GM18858 (cell line): ENCODE results near the gene DTX2.
"Not testable (repeated sequence)": the region's sequence is repeated elsewhere in the genome, so short reads cannot be mapped to it uniquely, and the experiment has no call there.

Experiments used
- ATAC-seq: cut with Tn5 transposase; IDR thresholded peaks from one replicate; pipeline ENCODE4 v1.9.1; 2021; ENCODE audit not compliant: unreplicated experiment

Gene DTX2

GRCh38 chr7:76442664-76443446 lies 18.7 kb upstream of the DTX2 start:
- not testable (repeated sequence) for ATAC-seq

- not testable (repeated sequence) for ATAC-seq
These were observed 17.7 kb upstream of the DTX2 start for GRCh38 chr7:76443846-76444245.

DNA sequence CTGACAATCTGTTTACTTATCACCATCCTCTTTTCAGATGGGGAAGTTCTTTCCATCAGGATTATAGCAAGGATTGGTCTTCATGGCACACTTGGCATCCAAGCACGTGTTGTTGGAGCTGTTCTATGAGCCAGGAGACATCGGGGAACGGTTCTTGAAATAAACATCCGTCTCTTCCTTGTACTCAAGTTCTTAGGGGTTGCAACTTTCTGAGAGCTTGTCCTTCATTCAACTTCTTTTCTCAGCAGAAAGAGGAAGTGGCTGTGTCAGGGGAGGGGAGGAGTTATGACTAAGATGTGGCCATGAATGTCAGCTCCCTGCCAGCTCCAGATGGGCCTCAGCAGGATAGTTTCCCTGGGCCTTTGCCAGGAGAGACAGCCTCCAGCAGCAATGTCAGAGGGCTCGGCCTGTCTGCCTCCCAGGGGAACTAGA lies 15.9 kb upstream of the DTX2 start:
- peak; percentile 87 for ATAC-seq

- ATAC-seq = not testable (repeated sequence)
These were observed 4.5 kb upstream of the DTX2 start for GRCh38 chr7:76457017-76457416.

DNA sequence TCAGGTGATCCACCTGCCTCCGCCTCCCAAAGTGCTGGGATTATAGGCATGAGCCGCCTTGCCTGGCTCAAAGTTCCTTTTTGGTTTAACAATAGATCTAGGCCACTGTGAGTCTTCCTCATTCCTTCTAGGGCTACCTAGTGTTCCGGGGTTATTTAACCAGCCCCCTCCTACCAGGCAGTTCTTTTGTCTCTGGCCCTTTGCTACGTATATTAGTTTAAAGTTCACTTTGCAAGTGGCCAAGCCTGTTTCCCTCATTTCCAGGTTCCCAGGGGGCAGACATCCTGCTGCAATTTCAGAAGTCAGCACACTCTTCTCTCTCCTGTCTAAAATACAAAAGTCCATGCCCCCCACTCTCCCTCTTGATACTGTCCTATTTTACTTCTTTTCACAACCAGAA lies 3.0 kb upstream of the DTX2 start:
- not testable (repeated sequence) for ATAC-seq

DNA sequence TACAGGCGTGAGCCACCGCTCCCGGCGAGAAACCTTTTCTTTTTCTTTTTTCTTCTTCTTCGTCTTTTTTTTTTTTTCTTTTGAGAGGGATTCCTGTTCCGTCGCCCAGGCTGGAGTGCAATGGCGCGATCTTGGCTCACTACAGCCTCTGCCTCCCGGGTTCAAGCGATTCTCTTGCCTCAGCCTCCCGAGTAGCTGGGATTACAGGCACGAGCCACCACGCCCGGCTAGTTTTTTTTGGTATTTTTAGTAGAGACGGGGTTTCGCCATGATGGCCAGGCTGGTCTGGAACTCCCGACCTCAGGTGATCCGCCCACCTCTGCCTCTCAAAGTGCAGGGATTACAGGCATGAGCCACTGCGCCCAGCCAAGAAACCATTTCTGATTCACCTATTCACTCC lies 742 bp upstream of the DTX2 start:
- ATAC-seq = not testable (repeated sequence)

DNA sequence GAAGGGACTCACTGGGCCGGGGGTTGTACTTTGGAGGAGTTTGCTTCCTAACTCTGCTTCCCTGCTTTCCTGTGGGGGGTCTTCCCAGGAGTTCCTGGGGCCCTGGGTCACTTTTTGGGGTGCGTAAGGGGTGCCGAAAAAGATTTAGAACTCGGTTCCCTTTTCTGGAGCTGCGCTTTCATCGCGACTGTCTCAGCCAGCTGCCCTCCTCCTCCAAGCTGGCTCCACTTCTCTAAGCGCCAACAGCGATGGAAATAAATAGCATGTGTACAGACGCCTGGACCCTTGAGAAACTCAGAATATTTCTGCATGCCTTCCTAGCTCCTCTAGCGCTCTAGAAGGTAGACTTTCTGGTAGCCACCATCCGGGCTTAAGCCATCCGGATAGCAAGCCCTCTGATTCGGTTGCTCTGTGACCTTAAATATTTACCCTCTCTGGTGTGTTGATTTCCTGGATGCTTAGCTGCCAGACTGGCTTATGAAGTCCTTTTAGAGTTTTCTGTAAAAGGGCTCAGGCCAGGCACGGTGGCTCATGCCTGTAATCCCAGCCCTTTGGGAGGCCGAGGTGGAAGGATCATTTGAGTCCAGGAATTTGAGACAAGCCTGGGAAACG lies 868 bp downstream of the DTX2 start:
- ATAC-seq = not testable (repeated sequence)

DNA sequence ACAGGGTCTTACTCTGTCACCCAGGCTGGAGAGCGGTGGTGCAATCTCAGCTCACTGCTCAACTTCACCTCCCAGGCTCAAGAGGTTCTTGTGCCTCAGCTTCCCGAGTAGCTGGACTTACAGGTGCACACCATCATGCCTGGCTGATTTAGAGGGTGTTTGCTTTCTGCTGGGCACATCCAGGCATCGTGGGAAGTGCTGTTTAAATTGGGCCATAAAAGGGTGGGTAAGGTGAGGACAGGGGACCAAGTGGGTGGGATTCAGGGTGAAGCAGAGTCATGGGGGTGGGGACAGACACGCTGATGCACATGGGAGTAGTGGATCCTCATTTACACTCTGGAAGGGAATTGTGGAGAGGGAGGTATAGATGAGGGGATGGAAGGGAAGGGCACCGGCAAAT lies 3.5 kb downstream of the DTX2 start:
- ATAC-seq = not testable (repeated sequence)

DNA sequence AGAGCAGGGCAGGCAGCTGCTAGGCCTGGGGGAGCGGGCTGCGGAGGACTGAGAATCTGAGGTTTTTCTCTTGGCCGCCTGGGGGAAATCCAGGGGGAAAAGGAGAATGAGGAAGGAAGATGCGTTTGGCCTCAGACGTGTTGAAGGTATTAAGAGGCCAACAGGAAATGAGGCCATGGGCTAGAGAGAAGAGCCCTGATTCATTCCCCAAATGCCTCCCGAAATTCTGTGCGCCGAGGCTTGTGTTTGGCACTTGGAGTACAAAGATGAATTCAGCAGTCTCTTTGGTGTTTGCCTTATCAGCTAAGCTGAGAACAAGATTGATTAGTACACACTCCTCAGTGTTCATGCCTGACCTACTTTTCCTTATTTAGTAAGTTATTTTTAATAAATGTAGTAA lies 4.4 kb downstream of the DTX2 start:
- ATAC-seq = not testable (repeated sequence)

DNA sequence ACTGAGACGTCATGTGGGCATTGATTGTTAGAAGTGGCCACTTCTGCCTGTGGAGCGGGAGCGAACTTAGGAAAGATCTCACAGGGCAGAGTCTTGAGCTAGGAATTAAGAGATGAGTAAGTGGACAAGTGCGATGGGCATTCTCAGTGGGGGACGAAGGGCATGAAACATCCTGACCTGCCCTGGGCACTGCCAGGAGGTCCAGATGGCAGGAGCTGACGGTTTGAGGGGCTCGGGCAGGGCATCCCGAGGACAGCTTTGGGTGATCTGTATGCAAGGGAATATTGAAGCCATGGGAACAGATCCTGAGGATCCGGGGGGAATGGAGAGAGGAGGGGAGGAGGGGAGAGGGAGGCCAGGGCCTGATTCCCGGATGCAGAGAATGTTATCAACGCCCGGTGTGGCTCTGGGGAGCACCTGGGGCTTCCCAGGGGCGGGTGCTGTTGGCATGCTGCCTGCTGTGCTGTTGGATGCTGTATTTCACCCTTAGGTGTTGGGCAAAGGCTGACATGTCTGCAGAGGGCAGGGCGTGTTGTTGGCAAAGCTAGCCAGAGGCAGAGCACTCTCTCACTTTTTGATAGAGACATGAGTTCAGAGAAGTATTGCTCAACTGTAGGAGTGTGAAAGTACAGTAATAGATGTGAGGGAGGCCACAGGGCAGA lies 6.4 kb downstream of the DTX2 start:
- not testable (repeated sequence) for ATAC-seq

GRCh38 chr7:76471556-76472221 lies 10.2 kb downstream of the DTX2 start:
- ATAC-seq = not testable (repeated sequence)

GRCh38 chr7:76473097-76473496 lies 11.6 kb downstream of the DTX2 start:
- ATAC-seq = not testable (repeated sequence)

DNA sequence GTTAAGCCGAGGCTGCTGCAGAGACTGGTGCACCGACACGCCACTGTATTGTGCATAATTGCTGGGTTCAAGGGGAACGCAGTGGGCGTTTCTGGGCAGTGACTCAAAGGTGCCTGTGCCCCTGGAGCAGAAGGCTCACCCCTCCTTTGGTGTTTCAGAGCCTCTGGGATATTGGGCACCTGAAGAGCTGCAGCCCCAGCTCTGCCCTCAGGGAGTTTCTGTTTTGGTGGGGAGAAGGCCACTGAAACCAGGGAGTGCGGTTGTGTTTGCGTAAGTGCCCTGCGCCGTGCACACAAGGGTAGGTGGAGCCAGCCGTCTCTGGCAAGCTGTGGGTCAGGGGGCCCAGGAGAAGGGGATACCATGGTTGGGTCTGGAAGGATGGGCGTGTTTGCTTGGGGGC lies 14.8 kb downstream of the DTX2 start:
- ATAC-seq = not testable (repeated sequence)

- not testable (repeated sequence) for ATAC-seq
These were observed 15.4 kb downstream of the DTX2 start for GRCh38 chr7:76476742-76477474.

DNA sequence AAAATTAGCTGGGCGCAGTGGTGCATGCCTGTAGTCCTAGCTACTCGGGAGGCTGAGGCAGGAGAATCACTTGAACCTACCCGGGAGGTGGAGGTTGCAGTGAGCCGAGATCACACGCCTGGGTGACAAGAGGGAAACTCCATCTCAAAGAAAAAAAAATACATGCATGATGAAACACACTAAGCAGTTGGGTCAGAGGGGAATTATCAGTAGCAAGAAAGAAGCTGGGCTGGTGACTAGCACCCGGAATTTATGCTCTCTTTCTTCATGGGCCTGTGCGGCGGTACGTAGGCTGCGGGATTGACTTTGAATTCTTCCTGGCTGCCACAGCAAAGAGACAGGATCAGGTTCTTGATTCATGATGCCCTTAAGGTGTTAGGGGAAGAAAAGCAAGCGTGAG lies 18.1 kb downstream of the DTX2 start:
- not testable (repeated sequence) for ATAC-seq

DNA sequence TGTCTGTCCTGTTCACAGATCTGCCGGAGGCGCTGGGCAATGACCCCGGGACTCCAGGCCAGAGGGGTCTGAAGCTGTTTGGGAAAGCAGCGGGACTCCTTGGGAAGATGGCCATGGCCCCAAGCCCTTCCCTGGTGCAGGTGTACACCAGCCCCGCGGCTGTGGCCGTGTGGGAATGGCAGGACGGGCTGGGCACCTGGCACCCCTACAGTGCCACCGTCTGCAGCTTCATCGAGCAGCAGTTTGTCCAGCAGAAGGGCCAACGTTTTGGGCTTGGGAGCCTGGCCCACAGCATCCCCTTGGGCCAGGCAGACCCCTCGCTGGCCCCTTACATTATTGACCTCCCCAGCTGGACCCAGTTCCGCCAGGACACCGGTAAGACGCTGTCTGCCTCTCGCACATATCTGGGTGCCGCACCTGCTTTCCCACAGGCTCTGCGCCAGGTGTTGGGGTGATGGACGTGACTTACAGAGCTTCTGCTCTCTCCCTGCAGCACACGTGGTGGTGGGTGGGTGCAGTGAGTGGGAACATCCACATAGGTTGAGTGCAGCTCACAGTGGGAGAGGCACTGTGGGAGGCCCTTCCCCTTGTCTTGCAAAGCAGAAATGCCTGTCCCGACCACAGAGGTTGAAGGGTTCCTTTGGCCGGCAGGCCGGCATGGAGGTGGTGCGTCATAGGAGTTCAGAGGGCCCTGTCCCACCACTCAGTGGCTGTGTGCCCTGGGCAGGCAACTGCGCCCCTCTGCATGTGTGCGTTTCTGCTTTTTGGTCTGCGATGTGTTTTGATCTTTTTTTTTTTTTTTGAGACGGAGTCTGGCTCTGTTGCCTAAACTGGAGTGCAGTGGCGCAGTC lies 19.1 kb downstream of the DTX2 start:
- not testable (repeated sequence) for ATAC-seq

DNA sequence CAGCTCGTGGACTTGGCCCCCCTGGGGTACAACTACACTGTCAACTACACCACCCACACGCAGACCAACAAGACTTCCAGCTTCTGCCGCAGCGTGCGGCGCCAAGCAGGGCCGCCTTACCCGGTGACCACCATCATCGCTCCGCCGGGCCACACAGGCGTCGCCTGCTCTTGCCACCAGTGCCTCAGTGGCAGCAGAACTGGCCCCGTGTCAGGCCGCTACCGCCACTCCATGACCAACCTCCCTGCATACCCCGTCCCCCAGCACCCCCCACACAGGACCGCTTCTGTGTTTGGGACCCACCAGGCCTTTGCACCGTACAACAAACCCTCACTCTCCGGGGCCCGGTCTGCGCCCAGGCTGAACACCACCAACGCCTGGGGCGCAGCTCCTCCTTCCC lies 21.2 kb downstream of the DTX2 start:
- not testable (repeated sequence) for ATAC-seq

GRCh38 chr7:76483081-76483480 lies 21.6 kb downstream of the DTX2 start:
- not testable (repeated sequence) for ATAC-seq

DNA sequence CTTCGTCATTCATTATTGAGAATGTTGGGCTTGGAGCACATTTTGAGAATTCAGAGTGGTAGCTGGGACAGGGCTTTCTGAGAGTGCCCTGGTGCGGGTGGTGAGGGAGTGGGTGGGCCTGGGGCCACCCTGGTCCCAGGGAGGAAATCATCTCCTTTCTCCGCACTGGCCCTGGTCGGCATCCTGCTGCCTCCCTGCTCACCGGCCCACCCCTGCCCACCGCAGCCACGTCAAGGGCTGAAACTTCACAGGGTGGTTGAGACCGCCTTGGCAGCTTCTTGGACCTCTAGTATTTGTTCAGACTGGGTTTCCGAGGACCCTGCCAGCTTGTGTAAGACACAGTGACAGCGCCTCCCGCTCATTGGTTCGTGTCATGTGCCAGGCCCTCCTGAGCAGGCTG lies 22.9 kb downstream of the DTX2 start:
- ATAC-seq = not testable (repeated sequence)
